GM23338 (cell line): ENCODE measurements around the gene SYT15. TPM values are rescaled to one million over a fixed set of nuclear protein-coding genes. Genes with fewer than 3 reads are reported as not detected.

Experiments used
- ATAC-seq: fragments of 200-7000 bp; cut with Tn5 transposase; 3 replicates; pipeline ENCODE4 v1.9.1; 2020
- DNase-seq: peaks from one replicate; pipeline ENCODE4 v3.0.0-alpha.2; 2015; ENCODE audit warnings: low spot score
- H2AFZ ChIP-seq: fragments of 200-600 bp; sonication (generic); 2 replicates; pipeline ENCODE4 v1.8.0; 2016; ENCODE audit warnings: antibody characterized with exemption, mild to moderate bottlenecking, moderate library complexity
- H3F3A ChIP-seq: fragments of 200-600 bp; sonication (generic); replicated peaks from 2 replicates; pipeline ENCODE4 v1.8.0; 2017; ENCODE audit warnings: antibody characterized with exemption, mixed run types, low read depth
- H3K27ac ChIP-seq: fragments of 200-600 bp; sonication (generic); 2 replicates; pipeline ENCODE4 v1.6.1; 2016; ENCODE audit warnings: low read depth
- H3K27me3 ChIP-seq: fragments of 200-600 bp; sonication (generic); 2 replicates; pipeline ENCODE4 v1.8.0; 2016; ENCODE audit warnings: mild to moderate bottlenecking, mixed run types, moderate library complexity; ENCODE audit not compliant: insufficient read depth
- H3K36me3 ChIP-seq: fragments of 200-600 bp; sonication (generic); 2 replicates; pipeline ENCODE4 v1.8.0; 2016; ENCODE audit warnings: mild to moderate bottlenecking; ENCODE audit not compliant: insufficient read depth
- H3K4me1 ChIP-seq: fragments of 200-600 bp; sonication (generic); 2 replicates; pipeline ENCODE4 v1.8.0; 2016; ENCODE audit warnings: mild to moderate bottlenecking, moderate library complexity; ENCODE audit not compliant: insufficient read depth
- H3K4me2 ChIP-seq: fragments of 200-600 bp; sonication (generic); 2 replicates; pipeline ENCODE4 v1.7.1; 2017; ENCODE audit warnings: mixed run types
- H3K4me3 ChIP-seq: fragments of 200-600 bp; sonication (generic); 2 replicates; pipeline ENCODE4 v1.6.1; 2016; ENCODE audit warnings: mixed run types
- H3K79me2 ChIP-seq: fragments of 200-600 bp; sonication (generic); replicated peaks from 2 replicates; pipeline ENCODE4 v1.8.0; 2017; ENCODE audit warnings: mild to moderate bottlenecking; ENCODE audit not compliant: insufficient read depth
- H3K9me2 ChIP-seq: fragments of 200-600 bp; sonication (generic); 2 replicates; pipeline ENCODE4 v1.8.0; 2017; ENCODE audit not compliant: insufficient read depth
- H4K20me1 ChIP-seq: fragments of 200-600 bp; sonication (generic); replicated peaks from 2 replicates; pipeline ENCODE4 v1.8.0; 2017; ENCODE audit warnings: mild to moderate bottlenecking; ENCODE audit not compliant: insufficient read depth
- H3K27ac Mint-ChIP-seq: 2 replicates; pipeline ENCODE4 v1.8.0; 2020; ENCODE audit warnings: inconsistent platforms, mild to moderate bottlenecking, moderate library complexity, mixed read lengths
- H3K27me3 Mint-ChIP-seq: 3 replicates; pipeline ENCODE4 v1.8.0; 2022; ENCODE audit warnings: low read depth, mild to moderate bottlenecking, moderate library complexity, mixed read lengths, inconsistent platforms; ENCODE audit not compliant: insufficient read depth, poor library complexity
- H3K36me3 Mint-ChIP-seq: 3 replicates; pipeline ENCODE4 v1.8.0; 2021; ENCODE audit warnings: low read depth, mild to moderate bottlenecking, inconsistent platforms, moderate library complexity, mixed read lengths
- H3K4me1 Mint-ChIP-seq: 3 replicates; pipeline ENCODE4 v1.8.0; 2020; ENCODE audit warnings: mild to moderate bottlenecking, inconsistent platforms, mixed read lengths
- H3K4me3 Mint-ChIP-seq: 3 replicates; pipeline ENCODE4 v1.8.0; 2021; ENCODE audit warnings: moderate library complexity, mild to moderate bottlenecking, inconsistent platforms, mixed read lengths
- H3K9me3 Mint-ChIP-seq: 3 replicates; pipeline ENCODE4 v1.8.0; 2020; ENCODE audit warnings: moderate library complexity, mild to moderate bottlenecking, inconsistent platforms, mixed read lengths
- EZH2phosphoT487 ChIP-seq: fragments of 200-600 bp; sonication (generic); IDR thresholded peaks from one replicate; pipeline ENCODE4 v1.8.1; 2018; ENCODE audit warnings: antibody characterized with exemption; ENCODE audit not compliant: unreplicated experiment
- NANOG ChIP-seq: IDR thresholded peaks from 2 replicates; pipeline ENCODE4 v1.6.1; 2016; ENCODE audit warnings: antibody characterized with exemption, borderline replicate concordance
- polyA plus RNA-seq: library from polyadenylated mRNA; unstranded; fragments of >200 nt; fragmentation: Nextera tagmentation; extraction: Ambion mirVana; gene quantifications from 2 replicates; pipeline ENCODE4 v1.2.1, GENCODE V29; 2016
- total RNA-seq: library from RNA; depleted of rRNA; stranded (reverse); fragments of >200 nt; shearing (Covaris generic); gene quantifications from 2 replicates; pipeline ENCODE4 v1.2.3, GENCODE V29; 2014
- TF ChIP-seq, protein P1 (sequence below), 2 experiments: fragments of 200-600 bp in 1 of 2; sonication (generic) in 1 of 2; conservative IDR thresholded peaks; 2 replicates each; pipeline versions ENCODE4 v1.5.1 to v1.6.1; 2016 to 2017; ENCODE audit warnings: antibody characterized with exemption in 2 of 2, low read depth in 2 of 2, mild to moderate bottlenecking in 2 of 2, moderate library complexity in 1 of 2

SYT15 gene
- total and polyA plus RNA-seq, 2 experiments from 2014 or later, result 1.5 TPM; not detected in 1

DNA sequence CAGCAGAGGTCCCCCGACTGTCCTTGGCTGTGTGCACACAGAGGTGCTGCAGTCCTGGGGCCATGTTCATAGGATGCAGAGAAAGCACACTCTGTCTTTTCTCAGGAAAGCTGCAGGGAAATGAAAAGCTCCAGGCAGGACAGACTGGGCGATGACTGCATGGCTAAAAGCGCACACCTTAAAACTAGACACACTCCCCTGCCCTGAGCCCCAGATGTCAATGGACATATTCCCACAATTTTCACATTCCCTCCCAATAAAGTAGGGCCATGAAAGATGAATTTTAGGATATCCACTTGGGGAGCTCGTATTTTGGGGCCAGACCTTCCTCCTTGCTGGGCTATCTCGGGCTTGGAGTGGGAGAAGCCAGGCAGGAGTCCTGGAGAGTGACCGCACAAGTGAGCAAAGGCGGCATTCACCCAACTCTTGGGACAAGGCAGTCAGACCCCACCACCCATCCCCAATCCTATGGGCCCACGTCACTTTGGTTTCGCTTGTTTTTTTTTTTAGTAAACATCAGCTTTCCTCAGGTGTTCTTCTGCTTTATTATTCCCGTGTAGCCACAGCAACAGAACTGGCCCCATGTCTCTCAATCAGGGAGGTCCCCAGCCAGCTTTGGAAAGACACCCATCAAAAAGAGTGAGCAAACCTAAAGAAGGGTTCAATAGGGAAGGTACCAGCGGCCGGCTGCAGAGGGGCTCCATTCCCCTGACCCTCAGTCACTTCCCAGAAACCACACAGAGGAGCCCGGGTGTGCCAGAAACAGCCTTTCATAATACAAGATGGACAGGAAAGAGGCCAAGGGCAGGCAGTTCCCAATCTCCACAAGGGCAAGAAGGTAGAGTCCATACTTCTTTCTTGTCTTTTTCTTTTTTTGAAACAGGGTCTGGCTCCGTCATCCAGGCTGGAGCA, 35.2 kb upstream of the SYT15 start:
- Histone ChIP-seq H3K4me1 (peaks cover 24% of the 10 kb centered on the region), H3F3A (0 out of 2 replicates have a peak, but pooled peaks cover 5% of the 10 kb centered on the region), H2AFZ (no peak overlapping the region), H3K36me3 (no peaks in the 10 kb centered on the region), H3K79me2 (no peaks in the 10 kb centered on the region), H3K4me3 (no peak overlapping the region), H3K27me3 (no peaks in the 10 kb centered on the region; the same call in 1 of the 2 replicates), H4K20me1 (peaks cover 8% of the 10 kb centered on the region), H3K9me2 (peaks cover 7% of the 10 kb centered on the region; the same call in 1 of the 2 replicates), H3K4me2 (no peak overlapping the region; the same call in 1 of the 2 replicates), H3K27ac (no peak overlapping the region)
- no peak for TF ChIP-seq NANOG
- no peak for ATAC-seq
- Mint-ChIP-seq H3K36me3 (no peaks in the 10 kb centered on the region; the same call in 2 of the 3 replicates), H3K27ac (no peak overlapping the region), H3K4me1 (peaks cover 15% of the 10 kb centered on the region), H3K9me3 (no peaks in the 10 kb centered on the region), H3K27me3 (peaks cover 18% of the 10 kb centered on the region), H3K4me3 (no peak overlapping the region)
- no peak for DNase-seq

GRCh38 chr10:46544989-46545791, 33.7 kb upstream of the SYT15 start:
- peaks cover 7% of the 10 kb centered on the region; the same call in 1 of the 2 replicates for H3K9me2 ChIP-seq
- H3K36me3 Mint-ChIP-seq, result peaks cover under 1% of the 10 kb centered on the region; the same call in 2 of the 3 replicates
- H3K27ac Mint-ChIP-seq, result no peak overlapping the region
- no peak overlapping the region for H2AFZ ChIP-seq
- H3K36me3 ChIP-seq, result no peaks in the 10 kb centered on the region
- H3K4me1 Mint-ChIP-seq, result peaks cover 15% of the 10 kb centered on the region
- peaks cover 8% of the 10 kb centered on the region for H4K20me1 ChIP-seq
- H3K27ac ChIP-seq, result no peak overlapping the region
- peaks cover 24% of the 10 kb centered on the region for H3K4me1 ChIP-seq
- ATAC-seq, result peak; percentile 52
- DNase-seq, result peak; percentile 84
- H3K4me3 ChIP-seq, result no peak overlapping the region
- TF ChIP-seq, protein P1, sequence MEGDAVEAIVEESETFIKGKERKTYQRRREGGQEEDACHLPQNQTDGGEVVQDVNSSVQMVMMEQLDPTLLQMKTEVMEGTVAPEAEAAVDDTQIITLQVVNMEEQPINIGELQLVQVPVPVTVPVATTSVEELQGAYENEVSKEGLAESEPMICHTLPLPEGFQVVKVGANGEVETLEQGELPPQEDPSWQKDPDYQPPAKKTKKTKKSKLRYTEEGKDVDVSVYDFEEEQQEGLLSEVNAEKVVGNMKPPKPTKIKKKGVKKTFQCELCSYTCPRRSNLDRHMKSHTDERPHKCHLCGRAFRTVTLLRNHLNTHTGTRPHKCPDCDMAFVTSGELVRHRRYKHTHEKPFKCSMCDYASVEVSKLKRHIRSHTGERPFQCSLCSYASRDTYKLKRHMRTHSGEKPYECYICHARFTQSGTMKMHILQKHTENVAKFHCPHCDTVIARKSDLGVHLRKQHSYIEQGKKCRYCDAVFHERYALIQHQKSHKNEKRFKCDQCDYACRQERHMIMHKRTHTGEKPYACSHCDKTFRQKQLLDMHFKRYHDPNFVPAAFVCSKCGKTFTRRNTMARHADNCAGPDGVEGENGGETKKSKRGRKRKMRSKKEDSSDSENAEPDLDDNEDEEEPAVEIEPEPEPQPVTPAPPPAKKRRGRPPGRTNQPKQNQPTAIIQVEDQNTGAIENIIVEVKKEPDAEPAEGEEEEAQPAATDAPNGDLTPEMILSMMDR (conservative IDR thresholded peaks at IDR 0.05; ENCODE audit: low read depth in 2 of 2), result peak; percentile 76 to 81
- TF ChIP-seq EZH2phosphoT487, result no peak
- H3K79me2 ChIP-seq, result no peaks in the 10 kb centered on the region
- no peaks in the 10 kb centered on the region; the same call in 1 of the 2 replicates for H3K27me3 ChIP-seq
- 0 out of 2 replicates have a peak, but pooled peaks cover 5% of the 10 kb centered on the region for H3F3A ChIP-seq
- H3K4me3 Mint-ChIP-seq, result no peak overlapping the region
- peaks cover 15% of the 10 kb centered on the region for H3K27me3 Mint-ChIP-seq
- no peak overlapping the region for H3K4me2 ChIP-seq
- H3K9me3 Mint-ChIP-seq, result no peaks in the 10 kb centered on the region
